Panc1 (cell line): ENCODE results near the gene MARK4. TPM values are rescaled to one million over a fixed set of nuclear protein-coding genes. Genes with fewer than 3 reads are reported as not detected.

Experiments
- ATAC-seq: fragments of 200-7000 bp; cut with Tn5 transposase; 2 replicates; pipeline ENCODE4 v1.9.1; 2020; ENCODE audit warnings: mild to moderate bottlenecking, moderate library complexity
- Bru-seq: library from RNA; stranded (reverse); fragments of 400-500 nt; gene quantifications from one replicate; lab custom pipeline; 2021; lab: Mats Ljungman, UMichigan
- BruChase-seq, 2 experiments: library from RNA; stranded (reverse); fragments of 400-500 nt; gene quantifications; one replicate each; lab custom pipeline; 2021; lab: Mats Ljungman, UMichigan
- BruUV-seq: library from RNA; stranded (reverse); fragments of 400-500 nt; replicated peaks from 2 replicates; lab custom pipeline; 2021; lab: Mats Ljungman, UMichigan
- CTCF ChIA-PET: fragments of 300-600 bp; sonication (Branson Sonifier 250); formaldehyde crosslinking; loops from one replicate; lab custom pipeline; 2022; ENCODE audit warnings: antibody characterized with exemption; lab: Charles Lee
- POLR2A ChIA-PET: fragments of 300-600 bp; sonication (Branson Sonifier 250); formaldehyde crosslinking; loops from one replicate; lab custom pipeline; 2022; ENCODE audit warnings: antibody characterized with exemption; lab: Charles Lee
- DNase-seq: peaks from one replicate; pipeline ENCODE4 v3.0.0-alpha.2; 2010; ENCODE audit warnings: low read depth, low spot score
- H3K27ac ChIP-seq: 2 replicates; pipeline ENCODE4 v1.5.1; 2011; ENCODE audit warnings: mild to moderate bottlenecking, low read length, inconsistent platforms
- H3K27me3 ChIP-seq: fragments of 200-500 bp; sonication (Bioruptor generic); 2 replicates; pipeline ENCODE4 v1.6.0; 2014; ENCODE audit warnings: low read length, inconsistent platforms; ENCODE audit not compliant: control insufficient read depth, insufficient read depth
- H3K36me3 ChIP-seq: fragments of 200-500 bp; sonication (Bioruptor generic); 2 replicates; pipeline ENCODE4 v1.5.1; 2014; ENCODE audit warnings: inconsistent platforms, mild to moderate bottlenecking, low read length, moderate library complexity; ENCODE audit not compliant: control insufficient read depth, insufficient read depth
- H3K4me1 ChIP-seq: 2 replicates; pipeline ENCODE4 v1.5.1; 2011; ENCODE audit warnings: inconsistent platforms, mild to moderate bottlenecking, low read length, moderate library complexity; ENCODE audit not compliant: control insufficient read depth, insufficient read depth
- H3K4me3 ChIP-seq, 2 experiments: 2 replicates each; pipeline ENCODE4 v1.5.1; 2011 to 2012; ENCODE audit warnings: low read depth in 2 of 2, low read length in 2 of 2, mild to moderate bottlenecking in 2 of 2, inconsistent platforms in 1 of 2, moderate library complexity in 1 of 2
- H3K9me3 ChIP-seq: fragments of 200-500 bp; sonication (Bioruptor generic); 2 replicates; pipeline ENCODE4 v1.5.1; 2014; ENCODE audit warnings: low read depth, mild to moderate bottlenecking, inconsistent platforms, low read length, moderate library complexity; ENCODE audit not compliant: control insufficient read depth, insufficient read depth
- CTCF ChIP-seq: fragments of 450-650 bp; IDR thresholded peaks from 2 replicates; pipeline ENCODE4 v1.5.1; 2017; ENCODE audit warnings: mild to moderate bottlenecking
- POLR2AphosphoS5 ChIP-seq: IDR thresholded peaks from 2 replicates; pipeline ENCODE4 v1.6.1; 2012; ENCODE audit warnings: mild to moderate bottlenecking, low read depth, low read length, moderate library complexity
- SIN3A ChIP-seq: IDR thresholded peaks from 2 replicates; pipeline ENCODE4 v1.6.1; 2012; ENCODE audit warnings: low read depth, mild to moderate bottlenecking, low read length, moderate library complexity, borderline replicate concordance; ENCODE audit not compliant: insufficient read depth
- TCF7L2 ChIP-seq: IDR thresholded peaks from 2 replicates; pipeline ENCODE4 v1.6.1; 2011; ENCODE audit warnings: mild to moderate bottlenecking, low read depth, low read length, inconsistent platforms
- in situ Hi-C: cut with HindIII; loops from 2 replicates; pipeline ENCODE4 v1.10.0; 2016; ENCODE audit warnings: low sequenced_read_pairs, low pct_unique_long_range_greater_than_20kb
- intact Hi-C: fragments of 100-400 bp; cut with micrococcal nuclease; formaldehyde crosslinking; loops from one replicate; pipeline ENCODE4 v1.10.0; 2022; ENCODE audit not compliant: unreplicated experiment
- long read RNA-seq: library from polyadenylated mRNA; unstranded; transcript quantifications from one replicate; pipeline ENCODE4 v2.0.0, GENCODE V29; 2021; ENCODE audit not compliant: unreplicated experiment
- polyA plus RNA-seq: library from polyadenylated mRNA; unstranded; fragments of >200 nt; gene quantifications from one replicate; pipeline ENCODE4 v1.2.1, GENCODE V29; 2012; ENCODE audit warnings: missing spikeins; ENCODE audit not compliant: insufficient read length
- total RNA-seq: library from RNA; stranded (reverse); gene quantifications from one replicate; pipeline ENCODE4 v1.2.1, GENCODE V29; 2021; ENCODE audit not compliant: unreplicated experiment
- TF ChIP-seq, protein P1 (sequence below), 2 experiments: IDR thresholded peaks; 2 replicates each; pipeline ENCODE4 v1.6.1; 2011 to 2012; ENCODE audit warnings: low read depth in 2 of 2, control low read depth in 1 of 2, low read length in 1 of 2, mild to moderate bottlenecking in 1 of 2, moderate library complexity in 1 of 2; ENCODE audit not compliant: insufficient read depth in 1 of 2

MARK4 gene
- total RNA-seq: 21.6 TPM
- polyA plus RNA-seq: 31.6 TPM
- percentile 51 among the genes with signal in this experiment for Bru-seq, nascent RNA
- percentile 57 among the genes with signal in this experiment for BruChase-seq, experiment 1, labeled RNA remaining after a 2-hour chase
- BruChase-seq, experiment 2, labeled RNA remaining after a 6-hour chase: percentile 60 among the genes with signal in this experiment
- long read RNA-seq, partial matches to known transcripts: 23 of 28 reads
- long read RNA-seq, other reads (novel, unspliced or antisense): 4 of 28 reads

GRCh38 chr19:45250832-45251451, at the start of gene MARK4:
Gene MARK4, plus strand, starts transcription at chr19:45251271. Its CDS starts 318 bp downstream, at chr19:45251589.
- DNase-seq (no peak), ATAC-seq (peak; percentile 76)
- no peaks in the 10 kb centered on the region for H3K9me3 ChIP-seq
- peak within 1 kb of the TSS; percentile 68 for H3K27ac ChIP-seq
- CTCF ChIA-PET: interaction anchor here (0.5 kb wide), 1 partner anchor 76 kb away, joined by 4 read pairs; no protein-coding TSS in a partner anchor
- no peaks in the 10 kb centered on the region for H3K27me3 ChIP-seq
- no peaks in the 10 kb centered on the region; the same call in 1 of the 2 replicates for H3K36me3 ChIP-seq
- peak within 1 kb of the TSS; percentile 63 to 67 for H3K4me3 ChIP-seq
- BruUV-seq: no TSS peak
- intact Hi-C loops: loop anchor here (10.0 kb wide), 1 partner anchor 74 kb away; the partner anchor contains the start of gene CKM
- no peaks in the 10 kb centered on the region; the same call in 1 of the 2 replicates for H3K4me1 ChIP-seq
- no peak for TF ChIP-seq POLR2AphosphoS5
- TF ChIP-seq TCF7L2: no peak
- TF ChIP-seq, protein P1, sequence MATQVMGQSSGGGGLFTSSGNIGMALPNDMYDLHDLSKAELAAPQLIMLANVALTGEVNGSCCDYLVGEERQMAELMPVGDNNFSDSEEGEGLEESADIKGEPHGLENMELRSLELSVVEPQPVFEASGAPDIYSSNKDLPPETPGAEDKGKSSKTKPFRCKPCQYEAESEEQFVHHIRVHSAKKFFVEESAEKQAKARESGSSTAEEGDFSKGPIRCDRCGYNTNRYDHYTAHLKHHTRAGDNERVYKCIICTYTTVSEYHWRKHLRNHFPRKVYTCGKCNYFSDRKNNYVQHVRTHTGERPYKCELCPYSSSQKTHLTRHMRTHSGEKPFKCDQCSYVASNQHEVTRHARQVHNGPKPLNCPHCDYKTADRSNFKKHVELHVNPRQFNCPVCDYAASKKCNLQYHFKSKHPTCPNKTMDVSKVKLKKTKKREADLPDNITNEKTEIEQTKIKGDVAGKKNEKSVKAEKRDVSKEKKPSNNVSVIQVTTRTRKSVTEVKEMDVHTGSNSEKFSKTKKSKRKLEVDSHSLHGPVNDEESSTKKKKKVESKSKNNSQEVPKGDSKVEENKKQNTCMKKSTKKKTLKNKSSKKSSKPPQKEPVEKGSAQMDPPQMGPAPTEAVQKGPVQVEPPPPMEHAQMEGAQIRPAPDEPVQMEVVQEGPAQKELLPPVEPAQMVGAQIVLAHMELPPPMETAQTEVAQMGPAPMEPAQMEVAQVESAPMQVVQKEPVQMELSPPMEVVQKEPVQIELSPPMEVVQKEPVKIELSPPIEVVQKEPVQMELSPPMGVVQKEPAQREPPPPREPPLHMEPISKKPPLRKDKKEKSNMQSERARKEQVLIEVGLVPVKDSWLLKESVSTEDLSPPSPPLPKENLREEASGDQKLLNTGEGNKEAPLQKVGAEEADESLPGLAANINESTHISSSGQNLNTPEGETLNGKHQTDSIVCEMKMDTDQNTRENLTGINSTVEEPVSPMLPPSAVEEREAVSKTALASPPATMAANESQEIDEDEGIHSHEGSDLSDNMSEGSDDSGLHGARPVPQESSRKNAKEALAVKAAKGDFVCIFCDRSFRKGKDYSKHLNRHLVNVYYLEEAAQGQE (IDR thresholded peaks at IDR 0.05; ENCODE audit: insufficient read depth in 1 of 2, low read depth in 2 of 2, low read length in 1 of 2): no peak
- no peak for TF ChIP-seq CTCF
- TF ChIP-seq SIN3A: no peak
- in situ Hi-C loops: no loop called here
- POLR2A ChIA-PET: no interaction called here

GRCh38 chr19:45202637-45203036, 48.4 kb upstream of the MARK4 start:
- CTCF ChIA-PET: no interaction called here
- H3K9me3 ChIP-seq: no peaks in the 10 kb centered on the region
- intact Hi-C loops (loop anchor here (10.0 kb wide), 1 partner anchor 132 kb away; no protein-coding TSS in a partner anchor), in situ Hi-C loops (no loop called here)
- POLR2A ChIA-PET: interaction anchor here (0.6 kb wide), 2 partner anchors 9 to 48 kb away, joined by 6 to 9 read pairs; no protein-coding TSS in a partner anchor
- no peak overlapping the region for H3K4me3 ChIP-seq
- BruUV-seq: no TSS peak
- H3K27ac ChIP-seq: no peak overlapping the region
- no peaks in the 10 kb centered on the region for H3K27me3 ChIP-seq
- no peak for DNase-seq
- H3K4me1 ChIP-seq: no peaks in the 10 kb centered on the region
- TF ChIP-seq TCF7L2: no peak
- H3K36me3 ChIP-seq: no peaks in the 10 kb centered on the region
- no peak for ATAC-seq
